Lung (tissue), 12 donors: ENCODE results near the gene MB21D2. TPM values are rescaled to one million over a fixed set of nuclear protein-coding genes. Genes with fewer than 3 reads are reported as not detected.

ENCODE experiments used
- ATAC-seq: fragments of 200-7000 bp; cut with Tn5 transposase; one replicate; pipeline ENCODE4 v1.9.1; 2020; ENCODE audit warnings: moderate number of reproducible peaks; ENCODE audit not compliant: insufficient read depth, low FRiP score
- DNase-seq, 3 donors: peaks; one replicate each; pipeline ENCODE4 v3.0.0-alpha.2; 2013 to 2017
- H3K27ac ChIP-seq, 2 donors: one replicate each; pipeline ENCODE4 v1.5.1; 2013; ENCODE audit warnings: mild to moderate bottlenecking in 2 of 2, moderate library complexity in 2 of 2, control low read depth in 1 of 2, inconsistent platforms in 1 of 2, low read depth in 1 of 2, low read length in 1 of 2
- H3K27me3 ChIP-seq, 3 donors: one replicate each; pipeline ENCODE4 v1.5.1; 2013; ENCODE audit warnings: low read length in 2 of 3; ENCODE audit not compliant: control insufficient read depth in 3 of 3, insufficient read depth in 3 of 3
- H3K36me3 ChIP-seq, 4 donors: one replicate each; pipeline ENCODE4 v1.5.1; 2013; ENCODE audit warnings: low read length in 4 of 4, mild to moderate bottlenecking in 1 of 4, moderate library complexity in 1 of 4; ENCODE audit not compliant: control insufficient read depth in 4 of 4, insufficient read depth in 4 of 4
- H3K4me1 ChIP-seq, 5 donors: one replicate each; pipeline ENCODE4 v1.5.1; 2013; ENCODE audit warnings: low read length in 5 of 5, mild to moderate bottlenecking in 2 of 5, moderate library complexity in 1 of 5; ENCODE audit not compliant: control insufficient read depth in 5 of 5, insufficient read depth in 5 of 5
- H3K4me3 ChIP-seq: one replicate; pipeline ENCODE4 v1.5.1; 2013; ENCODE audit warnings: mild to moderate bottlenecking, control low read depth, moderate library complexity
- H3K9ac ChIP-seq, 2 donors: one replicate each; pipeline ENCODE4 v1.5.1; 2013; ENCODE audit warnings: low read length in 2 of 2, control low read depth in 1 of 2; ENCODE audit not compliant: insufficient read depth in 1 of 2
- H3K9me3 ChIP-seq, 4 donors: one replicate each; pipeline ENCODE4 v1.5.1; 2013; ENCODE audit warnings: low read length in 3 of 4, mild to moderate bottlenecking in 1 of 4, moderate library complexity in 1 of 4; ENCODE audit not compliant: control insufficient read depth in 4 of 4, insufficient read depth in 3 of 4
- CTCF ChIP-seq: IDR thresholded peaks from 2 replicates; pipeline ENCODE4 v1.5.1; 2012; ENCODE audit warnings: mild to moderate bottlenecking; ENCODE audit errors: control extremely low read depth, extremely low read depth
- WGBS, 2 donors: extraction: QIAGEN DNeasy Blood & Tissue Kit; methylation state at CpG; one replicate each; pipeline ENCODE4 v1.1.7; 2013; 5-methylcytosine and 5-hydroxymethylcytosine counted together
- polyA plus RNA-seq, 2 donors: library from polyadenylated mRNA; stranded (reverse); fragments of 200-250 nt; gene quantifications; one replicate each; pipeline ENCODE4 v1.2.1, GENCODE V29; 2013
- total RNA-seq, 2 donors: library from RNA; depleted of rRNA in 1 of 2; stranded (reverse); fragments of >200 nt in 1 of 2; gene quantifications; one replicate each; pipeline ENCODE4 v1.2.1, GENCODE V29; 2014 to 2021
- donor health status: control.
- donor health status: control.
- donor health status: Bipolar disorder and iron deficiency.
- donor health status: healthy.
- donor health status: DM: yes; HTN: yes; CAD: no.

The MB21D2 gene
- total and polyA plus RNA-seq, 4 donors = 2.8 to 6.3 (median 4.6) TPM

- WGBS, 2 donors = 51 to 59% methylated on average over 5 of the region's 5 CpGs
- Histone ChIP-seq H3K4me3 (no peak overlapping the region), H3K27ac (no peak overlapping the region), H3K27me3 (peaks cover 0 to 3% (median 0%) of the 10 kb centered on the region in 3 donors), H3K9me3 (peaks cover 0 to 7% (median 4%) of the 10 kb centered on the region in 4 donors), H3K9ac (no peak overlapping the region), H3K36me3 (no peaks in the 10 kb centered on the region), H3K4me1 (no peaks in the 10 kb centered on the region)
- no peak for TF ChIP-seq CTCF
- DNase-seq = peak in 2 of 3 donors; percentile 9 to 21
- no peak for ATAC-seq
Measured at GRCh38 chr3:192772240-192772894, 145.3 kb downstream of the MB21D2 start.

- H3K36me3 ChIP-seq = no peaks in the 10 kb centered on the region
- no peak overlapping the region for H3K27ac ChIP-seq
- H3K4me1 ChIP-seq = no peaks in the 10 kb centered on the region
- no peaks in the 10 kb centered on the region for H3K27me3 ChIP-seq
- 79 to 81% methylated on average over 7 of the region's 7 CpGs for WGBS, 2 donors
- TF ChIP-seq CTCF = no peak
- no peaks in the 10 kb centered on the region for H3K9me3 ChIP-seq
- H3K9ac ChIP-seq = no peak overlapping the region
- DNase-seq = no peak
- no peak overlapping the region for H3K4me3 ChIP-seq
- ATAC-seq = no peak
Measured at GRCh38 chr3:192758654-192759053, 159.0 kb downstream of the MB21D2 start.

- DNase-seq = no peak
- H3K4me3 ChIP-seq = no peak overlapping the region
- 40 to 78% methylated on average over 2 of the region's 2 CpGs for WGBS, 2 donors
- H3K36me3 ChIP-seq = no peaks in the 10 kb centered on the region
- no peak overlapping the region for H3K9ac ChIP-seq
- H3K4me1 ChIP-seq = no peaks in the 10 kb centered on the region
- ATAC-seq = no peak
- H3K9me3 ChIP-seq = no peaks in the 10 kb centered on the region
- H3K27me3 ChIP-seq = no peaks in the 10 kb centered on the region
- no peak for TF ChIP-seq CTCF
- no peak overlapping the region for H3K27ac ChIP-seq
Measured at GRCh38 chr3:192751148-192751547, 166.5 kb downstream of the MB21D2 start.

- Histone ChIP-seq H3K27ac (no peak overlapping the region), H3K4me3 (no peak overlapping the region), H3K27me3 (no peaks in the 10 kb centered on the region), H3K36me3 (no peaks in the 10 kb centered on the region), H3K9ac (no peak overlapping the region), H3K4me1 (no peaks in the 10 kb centered on the region), H3K9me3 (no peaks in the 10 kb centered on the region)
- no peak for ATAC-seq
- no peak for TF ChIP-seq CTCF
- no peak for DNase-seq
- 38 to 72% methylated on average over 5 of the region's 5 CpGs for WGBS, 2 donors
Measured at GRCh38 chr3:192750201-192750600, 167.5 kb downstream of the MB21D2 start.
